ENCODE data around the gene LYSMD1. TPM values are rescaled to one million over a fixed set of nuclear protein-coding genes. Genes with fewer than 3 reads are reported as not detected.
A peak's percentile ranks its signal among the peaks of the same experiment; 100 is the strongest.
"Not testable (repeated sequence)": the region's sequence is repeated elsewhere in the genome, so short reads cannot be mapped to it uniquely, and the experiment has no call there.

Gene LYSMD1
- total and polyA plus RNA-seq, 2 donors (not counting 3 experiments of a cell fraction or from before 2014, with no cell fraction given) = 1.7 to 8.2 TPM

- POLR2A ChIA-PET = interaction anchor here (0.9 to 1.3 kb wide), 3 partner anchors 11 to 90 kb away, joined by 3 to 4 read pairs (median 3); no protein-coding TSS in a partner anchor
- intact Hi-C loops (cut with micrococcal nuclease) (loop anchor here (1.0 to 10.0 kb wide), 3 partner anchors 8 to 955 kb away; partner anchors contain the start of genes ANP32E, LYSMD1 and PIP5K1A), dilution Hi-C loops (cut with MboI; ENCODE audit: extremely low pct_ligation_motif_present, low sequenced_read_pairs) (no loop called here)
- peak; percentile 92 for TF ChIP-seq POLR2A (IDR thresholded peaks at IDR 0.05; ENCODE audit: low read depth, low read length)
- no peak for TF ChIP-seq GATA2 (IDR thresholded peaks at IDR 0.05; ENCODE audit: insufficient read depth, insufficient read length, low read depth, low read length)
- no peak for TF ChIP-seq JUN (IDR thresholded peaks at IDR 0.05; ENCODE audit: borderline replicate concordance, insufficient read depth, insufficient read length, low read depth)
- peak; percentile 96 for TF ChIP-seq POLR2AphosphoS5 (IDR thresholded peaks at IDR 0.05; ENCODE audit: insufficient read depth, low read depth, low read length)
- no peak for TF ChIP-seq FOS (IDR thresholded peaks at IDR 0.05; ENCODE audit: borderline replicate concordance, insufficient read depth, low read length)
- peak; percentile 72 for TF ChIP-seq MYC (IDR thresholded peaks at IDR 0.05; ENCODE audit: low read depth, low read length)
- no peak for TF ChIP-seq EZH2 (IDR thresholded peaks at IDR 0.05; ENCODE audit: borderline replicate concordance, low read depth, low read length, severe bottlenecking)
- no peak for TF ChIP-seq CTCF (IDR thresholded peaks at IDR 0.05; ENCODE audit: extremely low read depth in 1 of 2, insufficient read depth in 1 of 2, low read depth in 1 of 2, low read length in 2 of 2)
- TF ChIP-seq MAX (IDR thresholded peaks at IDR 0.05; ENCODE audit: insufficient read depth, insufficient read length) = no peak
- CTCF ChIA-PET = interaction anchor here (0.6 to 1.7 kb wide), 10 partner anchors 10 to 194 kb away, joined by 3 to 19 read pairs (median 4); partner anchors contain the start of genes LYSMD1, PSMD4 and SCNM1
- no peaks in the 10 kb centered on the region for H3K9me3 ChIP-seq (replicated peaks; ENCODE audit: control insufficient read depth, insufficient read depth, low read length)
- no TSS peak for BruUV-seq (replicated peaks)
- FAIRE-seq = peak; percentile 94
- no peaks in the 10 kb centered on the region for H3K9me1 ChIP-seq (replicated peaks; ENCODE audit: control insufficient read depth, extremely low read depth, insufficient read depth, low read length)
- H3K4me1 ChIP-seq (ENCODE audit: control insufficient read depth, extremely low read depth, insufficient read depth, low read length) = peaks cover 10% of the 10 kb centered on the region
- H3K36me3 ChIP-seq (ENCODE audit: control insufficient read depth in 2 of 2, extremely low read depth in 1 of 2, insufficient read depth in 2 of 2, low read length in 2 of 2) = peaks cover 4 to 5% of the 10 kb centered on the region in 2 experiments
- peak within 1 kb of the TSS; percentile 25 for H2AFZ ChIP-seq (ENCODE audit: low read depth, low read length)
- no peaks in the 10 kb centered on the region for H4K20me1 ChIP-seq (replicated peaks; ENCODE audit: control insufficient read depth, extremely low read depth, insufficient read depth, low read length)
- H3K4me2 ChIP-seq (ENCODE audit: insufficient read depth, low read length) = peak within 1 kb of the TSS; percentile 98
- H3K9ac ChIP-seq (replicated peaks; ENCODE audit: extremely low read depth, insufficient read depth, low read length) = peak within 1 kb of the TSS; percentile 93
- H3K27ac ChIP-seq (ENCODE audit: insufficient read depth, low read depth, low read length) = peak within 1 kb of the TSS; percentile 56
- H3K4me3 ChIP-seq (replicated peaks in 1 of 3; ENCODE audit: insufficient read depth in 1 of 3, low read depth in 1 of 3, low read length in 3 of 3) = peak within 1 kb of the TSS; percentile 63 to 97 (median 93)
- peaks cover 31% of the 10 kb centered on the region for H3K79me2 ChIP-seq (ENCODE audit: control insufficient read depth, insufficient read depth, low read length)
- no peaks in the 10 kb centered on the region for H3K27me3 ChIP-seq (ENCODE audit: control insufficient read depth in 2 of 2, insufficient read depth in 2 of 2, low read length in 2 of 2)
- DNase-seq (ENCODE audit: low read depth, low spot score) = peak; percentile 91
Observed at GRCh38 chr1:151189637-151190445, 24.1 kb upstream of the LYSMD1 start, which contains the start of gene VPS72. Gene VPS72, minus strand, starts transcription at chr1:151190197. Its CDS starts 76 bp downstream, at chr1:151190121.

- H2AFZ ChIP-seq (ENCODE audit: low read depth, low read length); intact Hi-C loops (cut with micrococcal nuclease); H4K20me1 ChIP-seq (replicated peaks; ENCODE audit: control insufficient read depth, extremely low read depth, insufficient read depth, low read length); H3K36me3 ChIP-seq (ENCODE audit: control insufficient read depth in 2 of 2, extremely low read depth in 1 of 2, insufficient read depth in 2 of 2, low read length in 2 of 2); H3K27ac ChIP-seq (ENCODE audit: insufficient read depth, low read depth, low read length); H3K9me3 ChIP-seq (replicated peaks; ENCODE audit: control insufficient read depth, insufficient read depth, low read length); H3K9me1 ChIP-seq (replicated peaks; ENCODE audit: control insufficient read depth, extremely low read depth, insufficient read depth, low read length); FAIRE-seq; DNase-seq (ENCODE audit: low read depth, low spot score); BruUV-seq (replicated peaks); H3K9ac ChIP-seq (replicated peaks; ENCODE audit: extremely low read depth, insufficient read depth, low read length); H3K27me3 ChIP-seq (ENCODE audit: control insufficient read depth in 2 of 2, insufficient read depth in 2 of 2, low read length in 2 of 2); POLR2A ChIA-PET; dilution Hi-C loops (cut with MboI; ENCODE audit: extremely low pct_ligation_motif_present, low sequenced_read_pairs): not testable (repeated sequence)
- Histone ChIP-seq H3K4me1 (ENCODE audit: control insufficient read depth, extremely low read depth, insufficient read depth, low read length) (peaks cover 10% of the 10 kb centered on the region), H3K4me2 (ENCODE audit: insufficient read depth, low read length) (peak overlapping the region; percentile 98), H3K79me2 (ENCODE audit: control insufficient read depth, insufficient read depth, low read length) (peaks cover 31% of the 10 kb centered on the region), H3K4me3 (replicated peaks in 1 of 3; ENCODE audit: insufficient read depth in 1 of 3, low read depth in 1 of 3, low read length in 3 of 3) (peak overlapping the region in 1 of 3 experiments; percentile 97)
- CTCF ChIA-PET = interaction anchor here (0.8 to 1.1 kb wide), 2 partner anchors 13 to 89 kb away, joined by 3 to 4 read pairs; partner anchors contain the start of gene TMOD4
Observed at GRCh38 chr1:151188667-151189066, 23.0 kb upstream of the LYSMD1 start.
